HepG2 (cell line): ENCODE results near the gene SLCO4A1. TPM values are rescaled to one million over a fixed set of nuclear protein-coding genes. Genes with fewer than 3 reads are reported as not detected.

Experiments
- ATRX ChIP-seq: sonication (generic); formaldehyde crosslinking; IDR thresholded peaks from 2 replicates; pipeline ENCODE4 v1.4.0; 2020; ENCODE audit warnings: missing genetic modification reagents, borderline replicate concordance
- GFI1 ChIP-seq: sonication (generic); formaldehyde crosslinking; IDR thresholded peaks from 2 replicates; pipeline ENCODE4 v1.5.0; 2020; ENCODE audit warnings: missing genetic modification reagents, mild to moderate bottlenecking, borderline replicate concordance
- MYPOP ChIP-seq: sonication (generic); formaldehyde crosslinking; IDR thresholded peaks from 2 replicates; pipeline ENCODE4 v1.8.1; 2023; ENCODE audit warnings: mild to moderate bottlenecking, moderate library complexity, missing genetic modification reagents
- NCOA2 ChIP-seq: sonication (generic); formaldehyde crosslinking; IDR thresholded peaks from 2 replicates; pipeline ENCODE4 v1.8.0; 2022; ENCODE audit warnings: inconsistent platforms
- PCBP1 ChIP-seq: fragments of 200-400 bp; formaldehyde crosslinking; IDR thresholded peaks from 2 replicates; pipeline ENCODE4 v1.6.1; 2017; ENCODE audit warnings: mild to moderate bottlenecking, low read depth, low read length, borderline replicate concordance
- SMAD9 ChIP-seq: sonication (generic); formaldehyde crosslinking; IDR thresholded peaks from 2 replicates; pipeline ENCODE4 v1.5.1; 2020; ENCODE audit warnings: mild to moderate bottlenecking, missing genetic modification reagents
- ZBTB4 ChIP-seq: sonication (generic); formaldehyde crosslinking; IDR thresholded peaks from 2 replicates; pipeline ENCODE4 v1.4.0; 2020; ENCODE audit warnings: missing genetic modification reagents, mild to moderate bottlenecking, borderline replicate concordance
- ZNF253 ChIP-seq: sonication (generic); formaldehyde crosslinking; IDR thresholded peaks from 2 replicates; pipeline ENCODE4 v1.8.0; 2022; ENCODE audit warnings: mild to moderate bottlenecking, missing genetic modification reagents, borderline replicate concordance
- ZNF264 ChIP-seq: sonication (generic); formaldehyde crosslinking; IDR thresholded peaks from 2 replicates; pipeline ENCODE4 v1.4.0; 2020; ENCODE audit warnings: missing genetic modification reagents
- ZNF34 ChIP-seq: sonication (generic); formaldehyde crosslinking; IDR thresholded peaks from 2 replicates; pipeline ENCODE4 v1.4.0; 2020; ENCODE audit warnings: mild to moderate bottlenecking, missing genetic modification reagents, borderline replicate concordance
- ZNF407 ChIP-seq: sonication (generic); formaldehyde crosslinking; IDR thresholded peaks from one replicate; pipeline ENCODE4 v1.5.1; 2020; ENCODE audit warnings: mild to moderate bottlenecking, missing genetic modification reagents; ENCODE audit errors: not compliant biosample characterization
- ZNF431 ChIP-seq: sonication (generic); formaldehyde crosslinking; IDR thresholded peaks from 2 replicates; pipeline ENCODE4 v1.9.0; 2022; ENCODE audit warnings: missing genetic modification reagents, low read depth, mild to moderate bottlenecking, borderline replicate concordance
- ZNF660 ChIP-seq: sonication (generic); formaldehyde crosslinking; IDR thresholded peaks from 2 replicates; pipeline ENCODE4 v1.5.1; 2020; ENCODE audit warnings: mild to moderate bottlenecking, low read depth, missing genetic modification reagents, borderline replicate concordance
- ZNF670 ChIP-seq: sonication (generic); formaldehyde crosslinking; IDR thresholded peaks from 2 replicates; pipeline ENCODE4 v1.8.0; 2022; ENCODE audit warnings: mild to moderate bottlenecking, missing genetic modification reagents, borderline replicate concordance
- polyA plus RNA-seq, 8 experiments: library from polyadenylated mRNA; depleted of rRNA in 3 of 8; stranded (reverse) in 7 of 8; unstranded in 1 of 8; fragments of >200 nt; fragmentation: Illumina TruSeq in 4 of 8; extraction: Trizol in 4 of 8; gene quantifications; 2 replicates each; pipeline versions ENCODE4 v1.2.1 to v1.2.3, GENCODE V29; 2011 to 2016; ENCODE audit warnings: low read depth in 4 of 8, missing spikeins in 1 of 8, mixed read lengths in 1 of 8; ENCODE audit not compliant: insufficient read depth in 1 of 8
- total RNA-seq, 5 experiments: library from RNA; depleted of rRNA; stranded (reverse); fragments of >200 nt; fragmentation: Illumina TruSeq; extraction: Trizol; gene quantifications; 2 replicates each; pipeline ENCODE4 v1.2.3, GENCODE V29; 2016; ENCODE audit warnings: low read depth in 1 of 5

SLCO4A1 gene
- total and polyA plus RNA-seq, 2 of the 13 experiments (the other 11 are each of a cell fraction or from before 2014, with no cell fraction given), result 55.5 to 112 TPM

GRCh38 chr20:62642666-62643520, 590 bp downstream of the SLCO4A1 start (continued):
- peak; percentile 81; the same call in 1 of the 2 replicates for TF ChIP-seq ZBTB4
- peak; percentile 75; the same call in 1 of the 2 replicates for TF ChIP-seq MYPOP
- peak; percentile 68; the same call in 1 of the 2 replicates for TF ChIP-seq ZNF431
- 0 out of 2 replicates have a peak, but pooled peaks have one; percentile 33 for TF ChIP-seq ZNF264 (CRISPR knock-in tag)
- peak; percentile 91 for TF ChIP-seq ZNF407 (CRISPR knock-in tag)
- TF ChIP-seq ZNF34 (CRISPR knock-in tag), result 0 out of 2 replicates have a peak, but pooled peaks have one; percentile 24
- TF ChIP-seq PCBP1, result 0 out of 2 replicates have a peak, but pooled peaks have one; percentile 27
- TF ChIP-seq ATRX (CRISPR knock-in tag), result no peak
- TF ChIP-seq ZNF253 (CRISPR knock-in tag), result 0 out of 2 replicates have a peak, but pooled peaks have one; percentile 10
- TF ChIP-seq GFI1 (CRISPR knock-in tag), result 0 out of 2 replicates have a peak, but pooled peaks have one; percentile 4
- TF ChIP-seq ZNF670 (CRISPR knock-in tag), result 0 out of 2 replicates have a peak, but pooled peaks have one; percentile 10
- peak; percentile 19; the same call in 1 of the 2 replicates for TF ChIP-seq SMAD9 (CRISPR knock-in tag)
- no peak for TF ChIP-seq NCOA2 (CRISPR knock-in tag)
- TF ChIP-seq ZNF660 (CRISPR knock-in tag), result no peak
